Measurements from ENCODE around the gene IRF6.

IRF6 gene

GRCh38 chr1:209805875-209806760 is at the start of gene IRF6:
Gene IRF6 (minus strand): TSS chr1:209806142. CDS start chr1:209801413, 4,729 bp downstream.
- DNase-seq (ENCODE audit: low spot score): peak; percentile 94

DNA sequence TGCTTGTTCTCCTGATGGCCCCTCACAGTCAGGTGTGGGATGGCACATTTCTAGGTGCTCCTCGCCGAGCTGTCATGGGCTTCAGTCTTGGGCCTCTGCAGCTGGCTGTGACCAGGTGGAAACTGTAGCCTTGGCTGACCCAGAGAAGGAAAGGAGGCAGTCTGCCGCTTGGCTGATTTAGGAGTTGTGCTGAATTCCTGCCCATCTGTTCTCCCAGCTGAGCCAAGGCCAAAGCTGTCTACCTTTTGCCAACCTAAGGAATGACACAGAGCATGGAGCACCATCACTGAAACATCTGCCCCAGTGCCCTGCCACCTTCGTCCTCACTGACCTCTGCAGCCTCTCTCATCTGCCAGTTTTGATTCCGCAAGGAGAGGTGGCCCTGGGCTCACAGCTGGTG is 49.7 kb upstream of the IRF6 start:
- DNase-seq (ENCODE audit: low spot score): no peak

DNA sequence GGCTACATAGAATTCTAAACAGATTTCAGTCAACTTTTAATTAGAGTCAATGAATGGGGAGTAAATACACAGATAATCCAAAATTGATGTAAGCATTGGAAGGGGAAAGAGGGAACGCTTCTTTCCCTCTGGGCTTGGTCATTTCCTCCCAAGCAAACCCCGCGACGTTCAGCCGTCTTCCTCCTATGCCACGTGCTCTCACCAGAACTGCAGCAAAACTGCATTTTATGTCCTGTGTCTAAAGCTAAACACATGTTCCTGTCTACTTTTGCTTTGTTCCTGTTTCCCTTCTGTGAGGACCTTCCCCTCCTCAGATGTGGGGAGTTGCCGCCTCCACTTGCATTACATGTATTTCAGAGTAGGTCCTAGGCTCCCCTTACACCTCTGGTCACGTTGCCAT is 49.1 kb upstream of the IRF6 start:
- DNase-seq (ENCODE audit: low spot score): no peak

DNA sequence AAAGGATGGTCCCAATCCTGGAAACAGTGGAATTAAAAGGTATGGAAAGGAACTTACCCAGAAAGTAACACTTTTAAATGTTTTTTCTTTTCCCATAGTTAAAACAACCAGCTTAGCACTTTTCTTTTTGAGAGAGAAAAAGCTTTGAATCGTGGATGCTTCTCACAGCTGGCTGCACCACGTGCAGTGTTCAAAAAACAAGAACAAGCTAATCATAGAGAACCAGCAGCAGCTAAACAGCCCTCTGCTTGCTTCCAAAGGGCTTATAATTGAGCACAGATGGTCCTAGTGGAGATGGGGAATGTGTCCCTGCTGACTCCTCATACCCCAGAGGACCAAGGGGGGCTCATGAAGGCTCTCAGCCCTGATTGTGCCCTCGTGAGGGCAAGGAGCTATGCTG is 48.3 kb upstream of the IRF6 start:
- DNase-seq (ENCODE audit: low spot score): no peak

DNA sequence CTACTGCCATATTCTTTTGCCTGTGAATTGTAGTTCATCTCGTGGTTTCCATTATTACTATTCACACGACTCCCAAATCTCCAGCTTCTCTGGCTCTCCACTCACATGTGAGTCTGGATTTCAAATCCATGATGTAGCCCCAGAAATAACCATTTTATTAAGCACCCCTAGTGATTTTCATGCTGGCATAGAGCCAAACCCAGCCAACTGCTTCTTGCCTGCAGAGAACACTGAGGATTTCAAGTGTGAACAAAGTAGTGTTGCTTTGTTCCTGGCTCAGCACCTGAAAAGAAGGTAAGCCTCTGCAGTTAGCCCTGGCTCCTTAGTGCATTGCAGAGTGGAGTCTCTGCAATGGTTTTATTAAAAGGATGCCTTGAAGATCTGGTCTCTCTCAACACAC is 47.7 kb upstream of the IRF6 start:
- DNase-seq (ENCODE audit: low spot score): no peak

GRCh38 chr1:209850342-209850979 is 44.5 kb upstream of the IRF6 start:
- peak; percentile 57 for DNase-seq (ENCODE audit: low spot score)

GRCh38 chr1:209849388-209849787 is 43.4 kb upstream of the IRF6 start:
- no peak for DNase-seq (ENCODE audit: low spot score)

DNA sequence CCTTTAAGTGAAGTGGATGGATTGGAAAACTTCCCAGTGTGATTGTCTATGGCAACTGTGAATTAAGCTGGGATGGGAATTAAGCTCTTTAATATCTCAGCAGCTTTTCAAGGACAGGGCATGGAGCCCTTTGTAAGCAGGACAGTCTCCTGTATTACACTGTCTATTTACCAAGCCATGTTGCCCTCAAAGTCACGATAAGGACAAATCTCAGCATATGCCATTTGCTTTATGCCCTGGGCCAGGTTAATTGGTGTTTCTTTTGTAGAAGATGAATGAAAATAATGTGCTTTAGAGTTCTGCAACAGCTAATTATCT is 39.4 kb upstream of the IRF6 start:
- DNase-seq (ENCODE audit: low spot score): no peak

GRCh38 chr1:209844695-209845407 is 38.9 kb upstream of the IRF6 start:
- no peak for DNase-seq (ENCODE audit: low spot score)

- no peak for DNase-seq (ENCODE audit: low spot score)
Observed at GRCh38 chr1:209840611-209841010, 34.7 kb upstream of the IRF6 start.

GRCh38 chr1:209839875-209840546 is 34.1 kb upstream of the IRF6 start:
- DNase-seq (ENCODE audit: low spot score): peak; percentile 95

DNA sequence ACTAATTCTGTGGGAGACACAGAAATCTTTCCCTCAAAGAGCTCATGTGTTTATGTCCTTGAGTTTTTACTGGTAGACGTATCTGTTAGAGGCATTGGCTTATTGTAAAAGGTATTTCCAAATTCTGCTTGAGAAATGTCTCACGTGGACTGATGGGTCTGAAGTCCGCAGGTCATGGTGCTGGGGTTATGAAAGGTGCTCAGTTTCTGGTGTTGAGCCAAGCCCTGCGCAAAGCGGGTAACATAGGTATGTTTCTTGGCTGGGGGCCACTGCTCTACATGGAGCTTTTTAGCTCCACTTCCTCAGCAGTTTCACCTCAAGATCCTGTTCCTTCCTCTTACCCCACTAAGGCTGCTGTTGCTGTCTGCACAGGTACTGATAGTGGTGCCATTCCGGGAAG is 32.6 kb upstream of the IRF6 start:
- DNase-seq (ENCODE audit: low spot score): peak; percentile 17

- DNase-seq (ENCODE audit: low spot score): no peak
Observed at GRCh38 chr1:209837671-209838070, 31.7 kb upstream of the IRF6 start.

GRCh38 chr1:209835782-209836298 is 29.9 kb upstream of the IRF6 start:
- peak; percentile 41 for DNase-seq (ENCODE audit: low spot score)

GRCh38 chr1:209831615-209832014 is 25.7 kb upstream of the IRF6 start:
- DNase-seq (ENCODE audit: low spot score): peak; percentile 44

DNA sequence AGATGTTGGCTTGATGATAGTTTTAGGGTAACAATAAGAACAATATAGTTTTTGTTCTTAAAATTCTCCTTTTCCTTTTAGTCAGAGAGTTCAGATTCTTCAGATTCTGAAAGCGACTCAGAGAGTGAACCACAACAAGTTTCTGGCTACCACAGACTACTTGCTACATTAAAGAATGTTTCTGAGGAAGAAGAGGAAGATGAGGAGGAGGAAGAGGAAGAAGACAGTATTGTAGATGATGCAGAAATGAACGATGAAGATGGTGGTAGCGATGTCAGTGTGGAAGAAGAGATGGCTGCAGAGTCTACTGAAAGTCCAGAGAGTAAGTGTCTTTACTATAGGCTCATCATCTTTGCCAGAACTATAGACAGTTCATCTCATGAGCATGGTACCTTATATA is 24.8 kb upstream of the IRF6 start:
- no peak for DNase-seq (ENCODE audit: low spot score)

GRCh38 chr1:209829716-209830115 is 23.8 kb upstream of the IRF6 start:
- DNase-seq (ENCODE audit: low spot score): no peak

- peak; percentile 97 for DNase-seq (ENCODE audit: low spot score)
Observed at GRCh38 chr1:209827384-209828262, 21.7 kb upstream of the IRF6 start, which contains the start of gene UTP25. Gene UTP25 (plus strand): TSS chr1:209827972. CDS start chr1:209828064, 92 bp downstream.

DNA sequence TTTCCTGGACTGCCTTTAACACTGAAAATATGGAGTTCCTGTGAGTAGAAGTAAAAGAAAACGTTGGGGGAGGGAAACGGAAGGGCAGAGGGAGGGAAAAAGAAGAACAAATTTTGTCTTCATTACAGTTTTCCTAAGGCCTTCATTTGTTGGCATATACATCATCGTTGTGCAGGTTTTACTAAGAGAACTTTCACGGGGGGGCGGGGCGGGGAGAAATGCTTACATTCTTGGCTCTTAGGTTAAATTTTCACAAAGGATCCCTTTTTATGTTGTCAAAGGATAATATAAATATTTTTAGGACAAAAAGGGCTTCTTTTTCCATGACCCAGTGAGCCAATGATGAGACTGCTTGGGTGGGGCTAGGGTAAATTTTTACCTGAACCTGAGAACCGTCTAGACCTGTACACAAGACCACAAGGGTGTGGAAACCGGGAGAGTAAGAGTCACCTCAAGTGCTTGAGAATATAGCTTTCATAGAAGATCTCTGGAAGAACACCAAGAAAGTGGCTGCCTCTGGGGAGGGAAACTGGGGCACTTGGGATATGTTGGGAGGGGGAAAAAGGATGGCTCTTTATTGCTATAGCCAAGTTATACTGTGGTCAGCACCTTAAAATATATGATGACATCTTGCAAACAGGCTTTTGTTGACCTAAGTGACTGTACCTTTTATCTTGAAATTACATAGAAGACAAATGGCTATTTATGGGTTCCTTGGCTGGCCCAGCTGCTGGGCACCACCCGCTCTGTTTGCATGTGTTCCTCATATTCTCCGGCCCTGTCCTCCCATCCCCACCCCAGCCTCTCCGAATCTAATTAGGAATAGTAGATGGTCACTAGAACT is 19.9 kb upstream of the IRF6 start:
- no peak for DNase-seq (ENCODE audit: low spot score)
